Measurements from ENCODE around the gene CRKL. TPM values are rescaled to one million over a fixed set of nuclear protein-coding genes. Genes with fewer than 3 reads are reported as not detected.
"Not testable (repeated sequence)": the region's sequence is repeated elsewhere in the genome, so short reads cannot be mapped to it uniquely, and the experiment has no call there.

CRKL gene
- total RNA-seq, 2 experiments from 2014 or later = 57.7 to 70.9 TPM

DNA sequence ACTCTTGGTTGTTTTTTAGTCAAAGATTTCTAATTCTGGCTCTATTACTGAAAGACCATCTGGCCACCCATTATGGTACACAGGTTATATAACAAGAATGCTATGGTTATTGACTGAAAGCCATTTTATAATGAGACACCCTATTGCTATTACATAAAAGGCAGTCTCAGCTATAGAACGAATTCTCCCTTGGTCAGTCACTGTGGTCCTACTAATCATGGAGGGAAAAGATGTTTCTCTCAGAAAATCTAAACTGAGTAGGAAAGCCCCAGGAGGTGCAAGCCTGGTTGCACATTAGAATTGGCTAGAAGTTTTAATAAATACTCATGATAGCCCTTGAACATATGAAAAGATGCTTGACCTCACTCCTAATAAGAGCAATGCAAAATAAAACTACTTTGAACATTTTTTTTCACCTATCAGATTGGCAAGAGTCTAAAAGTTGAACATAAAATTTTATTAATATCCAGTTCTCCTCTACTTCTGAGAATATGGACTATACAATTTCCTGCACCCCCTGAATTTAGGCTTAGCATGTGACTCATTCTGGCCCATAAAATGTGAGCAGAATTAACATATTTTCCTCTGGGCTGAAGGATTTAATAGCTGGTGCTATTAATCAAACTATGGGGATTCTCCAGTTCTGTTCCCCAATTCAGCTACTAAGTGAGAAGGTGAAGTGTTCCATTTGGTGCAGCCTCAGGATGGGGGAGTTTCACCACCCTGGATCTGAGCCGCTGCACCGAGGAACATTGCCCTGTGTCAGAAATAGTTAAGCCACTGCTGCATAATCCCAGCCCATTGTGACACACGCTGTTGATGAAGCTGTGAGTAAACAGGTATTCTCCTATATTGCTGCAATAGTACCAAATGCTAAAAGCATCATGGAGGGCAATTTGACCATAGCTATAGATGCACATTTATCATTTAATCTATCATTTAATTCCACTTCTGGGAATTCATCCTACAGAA lies 11.5 kb upstream of the CRKL start:
- Histone ChIP-seq H3K79me2 (ENCODE audit: insufficient read depth, low read depth, low read length) (no peaks in the 10 kb centered on the region), H4K20me1 (ENCODE audit: insufficient read depth, low read length) (no peaks in the 10 kb centered on the region; the same call in 1 of the 2 replicates), H3K9me2 (ENCODE audit: insufficient read depth, low read length) (no peaks in the 10 kb centered on the region), H3K36me3 (ENCODE audit: insufficient read depth, low read length) (no peaks in the 10 kb centered on the region), H3K4me3 (ENCODE audit: low read depth, low read length, poor library complexity, severe bottlenecking) (no peak overlapping the region), H3K9me3 (ENCODE audit: low read length) (no peaks in the 10 kb centered on the region), H3K4me2 (ENCODE audit: low read length) (no peak overlapping the region), H2AFZ (ENCODE audit: low read length) (no peak overlapping the region), H3K27ac (ENCODE audit: low read depth, low read length, poor library complexity, severe bottlenecking) (no peak overlapping the region), H3K4me1 (ENCODE audit: insufficient read depth, low read length, poor library complexity, severe bottlenecking) (no peaks in the 10 kb centered on the region)
- ChIA-PET POLR2A (no interaction called here), CTCF (ENCODE audit: unreplicated experiment) (interaction anchor here (1.0 kb wide), 1 partner anchor 16 kb away, joined by 3 read pairs; no protein-coding TSS in a partner anchor)
- TF ChIP-seq CTCF (conservative IDR thresholded peaks at IDR 0.05; ENCODE audit: low read length) (no peak), EZH2phosphoT487 (IDR thresholded peaks at IDR 0.05; ENCODE audit: borderline replicate concordance, low read depth, low read length) (no peak)
- no TSS peak for BruUV-seq (replicated peaks)
- no peak for DNase-seq (ENCODE audit: low spot score)
- intact Hi-C loops (cut with micrococcal nuclease; ENCODE audit: unreplicated experiment) = no loop called here

DNA sequence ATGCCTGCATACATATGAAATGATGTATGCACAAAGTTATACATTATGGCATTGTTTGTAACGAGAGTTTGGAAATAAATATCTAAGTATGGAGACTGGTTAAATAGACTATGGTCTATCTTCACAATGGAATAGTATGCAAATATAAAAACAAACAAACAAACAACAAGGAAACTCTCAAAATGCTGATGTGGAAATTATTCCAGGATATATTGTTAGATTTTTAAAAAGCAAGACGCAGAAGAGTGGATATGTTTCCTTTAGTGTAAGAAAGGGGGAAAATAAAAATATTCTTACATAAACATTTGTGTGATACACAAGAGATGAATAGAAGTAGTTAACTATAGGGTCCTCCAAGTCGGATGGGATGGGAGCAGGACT lies 10.8 kb upstream of the CRKL start:
- no peak for DNase-seq (ENCODE audit: low spot score)
- POLR2A ChIA-PET = no interaction called here
- H3K9me3 ChIP-seq (ENCODE audit: low read length) = no peaks in the 10 kb centered on the region
- TF ChIP-seq EZH2phosphoT487 (IDR thresholded peaks at IDR 0.05; ENCODE audit: borderline replicate concordance, low read depth, low read length) (no peak), CTCF (conservative IDR thresholded peaks at IDR 0.05; ENCODE audit: low read length) (no peak)
- H4K20me1 ChIP-seq (ENCODE audit: insufficient read depth, low read length) = no peaks in the 10 kb centered on the region; the same call in 1 of the 2 replicates
- no TSS peak for BruUV-seq (replicated peaks)
- H3K27ac ChIP-seq (ENCODE audit: low read depth, low read length, poor library complexity, severe bottlenecking) = no peak overlapping the region
- CTCF ChIA-PET (ENCODE audit: unreplicated experiment) = no interaction called here
- H3K79me2 ChIP-seq (ENCODE audit: insufficient read depth, low read depth, low read length) = no peaks in the 10 kb centered on the region
- H3K4me1 ChIP-seq (ENCODE audit: insufficient read depth, low read length, poor library complexity, severe bottlenecking) = no peaks in the 10 kb centered on the region
- H3K9me2 ChIP-seq (ENCODE audit: insufficient read depth, low read length) = no peaks in the 10 kb centered on the region
- H3K4me2 ChIP-seq (ENCODE audit: low read length) = no peak overlapping the region
- intact Hi-C loops (cut with micrococcal nuclease; ENCODE audit: unreplicated experiment) = no loop called here
- H3K4me3 ChIP-seq (ENCODE audit: low read depth, low read length, poor library complexity, severe bottlenecking) = no peak overlapping the region
- no peaks in the 10 kb centered on the region for H3K36me3 ChIP-seq (ENCODE audit: insufficient read depth, low read length)
- no peak overlapping the region for H2AFZ ChIP-seq (ENCODE audit: low read length)

DNA sequence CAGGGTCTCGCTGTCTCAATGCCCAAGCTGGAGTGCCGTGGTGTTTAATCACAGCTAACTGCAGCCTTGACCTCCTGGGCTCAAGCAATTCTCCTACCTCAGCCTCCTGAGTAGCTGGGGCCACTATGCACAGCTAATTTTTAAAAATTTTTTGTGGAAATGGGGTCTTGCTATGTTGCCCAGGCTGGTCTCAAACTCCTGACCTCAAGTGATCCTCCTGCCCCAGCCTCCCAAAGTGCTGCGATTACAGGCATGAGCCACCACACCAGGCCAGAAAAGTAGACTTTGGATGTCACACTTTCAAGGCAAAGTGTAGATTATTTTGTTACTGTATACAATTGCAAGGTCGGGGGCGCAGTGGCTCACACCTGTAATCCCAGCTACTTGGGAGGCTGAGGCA lies 8.5 kb upstream of the CRKL start:
- H3K4me2 ChIP-seq (ENCODE audit: low read length); H2AFZ ChIP-seq (ENCODE audit: low read length); intact Hi-C loops (cut with micrococcal nuclease; ENCODE audit: unreplicated experiment); H3K4me3 ChIP-seq (ENCODE audit: low read depth, low read length, poor library complexity, severe bottlenecking); H4K20me1 ChIP-seq (ENCODE audit: insufficient read depth, low read length); POLR2A ChIA-PET; H3K4me1 ChIP-seq (ENCODE audit: insufficient read depth, low read length, poor library complexity, severe bottlenecking); BruUV-seq (replicated peaks); H3K9me3 ChIP-seq (ENCODE audit: low read length); CTCF ChIA-PET (ENCODE audit: unreplicated experiment); H3K27ac ChIP-seq (ENCODE audit: low read depth, low read length, poor library complexity, severe bottlenecking); DNase-seq (ENCODE audit: low spot score); H3K9me2 ChIP-seq (ENCODE audit: insufficient read depth, low read length); H3K36me3 ChIP-seq (ENCODE audit: insufficient read depth, low read length); H3K79me2 ChIP-seq (ENCODE audit: insufficient read depth, low read depth, low read length): not testable (repeated sequence)
